Ishikawa (cell line): ENCODE results near the gene HAND1.

Experiments
- CREB1 ChIP-seq: IDR thresholded peaks from 2 replicates; pipeline ENCODE4 v1.6.1; 2012; ENCODE audit warnings: low read depth
- YY1 ChIP-seq: IDR thresholded peaks from 2 replicates; pipeline ENCODE4 v1.6.1; 2012; ENCODE audit warnings: low read depth

- no peak for TF ChIP-seq CREB1
- no peak for TF ChIP-seq YY1
Observed at GRCh38 chr5:154440540-154440939, 37.5 kb downstream of the HAND1 start.
